ENCODE results near the gene MYBPC2. TPM values are rescaled to one million over a fixed set of nuclear protein-coding genes. Genes with fewer than 3 reads are reported as not detected.
A peak's percentile ranks its signal among the peaks of the same experiment; 100 is the strongest.

Gene MYBPC2
- total RNA-seq, 2 donors from 2014 or later, result not detected

- intact Hi-C loops (cut with DNase I), result no loop called here
- no peak for ATAC-seq
- no peak for DNase-seq
These were observed 26.4 kb upstream of the MYBPC2 start for GRCh38 chr19:50406156-50406820.

- ATAC-seq (no peak), DNase-seq (no peak)
- intact Hi-C loops (cut with DNase I), result no loop called here
These were observed 25.9 kb upstream of the MYBPC2 start for GRCh38 chr19:50406829-50407228.

- DNase-seq (no peak), ATAC-seq (no peak)
- intact Hi-C loops (cut with DNase I), result no loop called here
These were observed 23.3 kb upstream of the MYBPC2 start for GRCh38 chr19:50409347-50409746.

- DNase-seq (no peak), ATAC-seq (no peak)
- intact Hi-C loops (cut with DNase I), result loop anchor here in 1 of 2 donors (5.0 kb wide), 1 partner anchor 48 kb away; no protein-coding TSS in a partner anchor
These were observed 22.6 kb upstream of the MYBPC2 start for GRCh38 chr19:50410109-50410508.

- intact Hi-C loops (cut with DNase I), result loop anchor here in 1 of 2 donors (5.0 kb wide), 1 partner anchor 50 kb away; no protein-coding TSS in a partner anchor
- ATAC-seq, result no peak
- DNase-seq, result no peak
These were observed 20.3 kb upstream of the MYBPC2 start for GRCh38 chr19:50412419-50412818.

GRCh38 chr19:50413096-50413495 is 19.6 kb upstream of the MYBPC2 start:
- ATAC-seq (no peak), DNase-seq (no peak)
- intact Hi-C loops (cut with DNase I), result loop anchor here in 1 of 2 donors (5.0 kb wide), 1 partner anchor 51 kb away; no protein-coding TSS in a partner anchor

GRCh38 chr19:50413531-50413930 is 19.2 kb upstream of the MYBPC2 start:
- DNase-seq, result no peak
- intact Hi-C loops (cut with DNase I), result loop anchor here in 1 of 2 donors (5.0 kb wide), 1 partner anchor 51 kb away; no protein-coding TSS in a partner anchor
- ATAC-seq, result no peak

GRCh38 chr19:50414864-50415660 is 17.6 kb upstream of the MYBPC2 start:
- intact Hi-C loops (cut with DNase I), result loop anchor here (2.0 to 5.0 kb wide), 2 partner anchors 44 to 53 kb away; no protein-coding TSS in a partner anchor
- peak; percentile 82 for DNase-seq
- ATAC-seq, result peak; percentile 80

- intact Hi-C loops (cut with DNase I), result loop anchor here in 1 of 2 donors (2.0 kb wide), 1 partner anchor 45 kb away; no protein-coding TSS in a partner anchor
- no peak for DNase-seq
- peak in 1 of 2 donors; percentile 34 for ATAC-seq
These were observed 17.0 kb upstream of the MYBPC2 start for GRCh38 chr19:50415661-50416033.

- intact Hi-C loops (cut with DNase I), result no loop called here
- ATAC-seq, result no peak
- DNase-seq, result no peak
These were observed 16.4 kb upstream of the MYBPC2 start for GRCh38 chr19:50416034-50416977.

- DNase-seq (no peak), ATAC-seq (no peak)
- intact Hi-C loops (cut with DNase I), result no loop called here
These were observed 15.3 kb upstream of the MYBPC2 start for GRCh38 chr19:50417111-50418081.

GRCh38 chr19:50418176-50419021 is 14.3 kb upstream of the MYBPC2 start, which contains the start of gene SPIB:
TSS of gene SPIB (plus strand) at chr19:50418938. CDS start at chr19:50418963, 25 bp downstream.
- DNase-seq (no peak), ATAC-seq (no peak)
- intact Hi-C loops (cut with DNase I), result no loop called here

- intact Hi-C loops (cut with DNase I), result no loop called here
- ATAC-seq (no peak), DNase-seq (no peak)
These were observed 13.6 kb upstream of the MYBPC2 start for GRCh38 chr19:50419022-50419579.

- intact Hi-C loops (cut with DNase I), result no loop called here
- DNase-seq (no peak), ATAC-seq (no peak)
These were observed 13.1 kb upstream of the MYBPC2 start for GRCh38 chr19:50419580-50420035.

GRCh38 chr19:50420127-50420526 is 12.6 kb upstream of the MYBPC2 start:
- intact Hi-C loops (cut with DNase I), result no loop called here
- ATAC-seq (no peak), DNase-seq (no peak)

GRCh38 chr19:50420808-50421207 is 11.9 kb upstream of the MYBPC2 start:
- DNase-seq (no peak), ATAC-seq (no peak)
- intact Hi-C loops (cut with DNase I), result no loop called here
